HG03469 (cell line): ENCODE results near the gene ANP32A.
"Not testable (repeated sequence)": the region's sequence is repeated elsewhere in the genome, so short reads cannot be mapped to it uniquely, and the experiment has no call there.

Source experiments
- ATAC-seq: cut with Tn5 transposase; IDR thresholded peaks from one replicate; pipeline ENCODE4 v1.9.1; 2021; ENCODE audit warnings: mild to moderate bottlenecking, moderate library complexity, moderate number of reproducible peaks; ENCODE audit not compliant: unreplicated experiment

ANP32A gene

DNA sequence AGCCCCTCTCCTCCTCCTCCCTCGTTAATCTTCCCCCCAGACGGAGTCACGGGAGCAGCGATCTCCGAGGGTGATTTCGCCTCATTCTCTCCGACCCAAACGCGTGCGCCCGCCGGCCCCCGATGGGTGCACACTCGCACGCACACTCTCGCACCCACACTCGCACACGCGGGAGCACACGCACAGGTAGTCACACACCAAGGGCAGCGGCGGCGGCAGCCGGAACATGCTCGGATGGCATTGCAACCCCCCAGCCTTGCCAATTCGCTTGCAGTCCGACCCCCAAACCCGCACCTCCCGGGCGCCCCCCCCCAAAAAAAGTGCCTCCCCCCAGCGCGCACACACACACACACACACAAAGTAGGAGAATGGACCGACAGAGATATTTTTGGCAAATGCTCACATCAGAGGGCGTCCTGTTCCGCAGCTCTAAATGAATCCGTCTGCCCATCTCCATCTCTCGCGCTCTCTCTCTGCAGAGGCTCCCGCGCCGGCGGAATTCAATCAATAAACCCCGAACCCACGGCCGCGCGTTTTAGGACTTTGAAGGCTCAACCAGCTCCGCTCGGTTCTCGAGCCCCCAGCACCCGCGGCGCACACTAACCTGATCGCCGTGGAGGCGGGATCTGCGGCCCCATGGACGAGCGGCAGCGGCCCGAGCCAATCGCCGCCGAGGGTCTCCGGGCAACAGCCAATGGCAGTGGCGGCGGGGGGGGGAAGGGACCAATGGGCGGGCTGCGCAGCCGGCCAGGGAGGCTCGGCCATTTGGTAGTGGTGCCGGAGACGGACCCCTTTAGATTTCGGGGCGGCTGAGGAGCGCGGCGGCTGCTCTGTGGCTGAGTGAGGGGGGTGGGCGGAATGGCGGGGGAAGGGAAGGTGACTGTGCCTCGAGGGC lies at the start of gene ANP32A:
ANP32A (minus strand) TSS at position 601 of the 895 bp plus-strand sequence; CDS start at position 457, 144 bp downstream.
- peak; percentile 41 for ATAC-seq

DNA sequence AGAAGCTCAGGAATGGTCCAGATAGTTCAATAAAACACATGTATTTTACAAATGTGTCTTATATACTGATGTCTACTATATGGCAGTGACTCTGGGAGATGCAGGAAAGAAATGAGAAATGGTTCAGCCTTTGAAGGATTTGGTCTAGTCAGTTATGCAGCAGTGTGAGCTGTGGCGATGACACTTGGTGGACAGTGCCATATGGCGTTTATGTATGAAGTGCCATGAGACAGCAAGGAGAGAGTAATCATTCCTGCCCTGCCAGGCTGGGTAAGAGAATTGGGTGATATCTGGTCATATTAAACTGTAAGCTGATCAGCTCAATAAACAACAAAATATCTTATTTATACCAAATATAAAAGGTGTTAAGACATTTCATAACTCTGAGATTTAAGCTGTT lies 47.6 kb upstream of the ANP32A start:
- ATAC-seq = no peak

DNA sequence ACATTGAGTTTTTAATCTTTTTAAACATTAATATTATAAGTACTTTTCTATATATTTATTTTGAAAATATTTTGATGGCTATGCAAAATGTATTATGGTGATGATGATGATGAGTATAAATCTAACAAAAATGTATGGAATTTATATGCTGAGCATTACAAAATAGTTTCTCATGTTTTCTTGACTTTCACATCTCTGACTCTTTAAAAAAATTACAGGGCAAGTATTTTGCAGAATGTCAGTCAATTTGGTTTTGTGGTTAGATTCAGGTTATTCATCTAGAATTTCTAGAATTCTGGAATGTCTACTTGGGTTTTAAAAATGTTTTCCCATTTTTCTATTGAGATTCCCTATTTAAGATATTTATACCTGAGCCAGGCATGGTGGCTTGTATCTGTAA lies 41.7 kb upstream of the ANP32A start:
- no peak for ATAC-seq

DNA sequence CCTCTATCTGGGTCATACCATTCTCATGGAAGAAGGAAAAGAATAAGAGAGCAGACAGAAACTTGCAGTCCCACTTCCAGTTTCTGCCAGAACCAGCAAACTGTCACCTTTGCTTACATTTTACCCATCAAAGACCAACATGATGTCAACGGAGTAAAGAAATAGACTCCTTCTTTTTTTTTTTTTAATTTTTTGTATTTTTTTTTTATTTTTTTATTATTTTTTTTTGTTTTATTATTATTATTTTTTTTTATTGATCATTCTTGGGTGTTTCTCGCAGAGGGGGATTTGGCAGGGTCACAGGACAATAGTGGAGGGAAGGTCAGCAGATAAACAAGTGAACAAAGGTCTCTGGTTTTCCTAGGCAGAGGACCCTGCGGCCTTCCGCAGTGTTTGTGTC lies 38.0 kb upstream of the ANP32A start:
- not testable (repeated sequence) for ATAC-seq

DNA sequence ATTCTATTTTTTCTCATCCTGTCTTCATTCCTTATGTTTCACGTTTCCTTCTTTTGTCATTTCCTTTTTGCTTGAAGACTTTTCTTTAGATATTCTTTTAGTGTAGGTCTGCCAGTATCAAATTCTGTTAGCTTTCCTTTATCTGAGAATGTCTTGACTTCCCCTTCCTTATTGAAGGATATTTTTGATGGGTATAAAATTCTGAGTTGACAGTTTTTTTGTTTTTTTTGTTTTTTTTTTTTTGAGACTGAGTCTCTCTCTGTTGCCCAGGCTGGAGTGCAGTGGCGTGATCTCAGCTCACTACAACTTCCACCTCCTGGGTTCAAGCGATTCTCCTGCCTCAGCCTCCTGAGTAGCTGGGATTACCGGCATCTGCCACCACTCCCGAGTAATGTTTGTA lies 36.7 kb upstream of the ANP32A start:
- not testable (repeated sequence) for ATAC-seq

DNA sequence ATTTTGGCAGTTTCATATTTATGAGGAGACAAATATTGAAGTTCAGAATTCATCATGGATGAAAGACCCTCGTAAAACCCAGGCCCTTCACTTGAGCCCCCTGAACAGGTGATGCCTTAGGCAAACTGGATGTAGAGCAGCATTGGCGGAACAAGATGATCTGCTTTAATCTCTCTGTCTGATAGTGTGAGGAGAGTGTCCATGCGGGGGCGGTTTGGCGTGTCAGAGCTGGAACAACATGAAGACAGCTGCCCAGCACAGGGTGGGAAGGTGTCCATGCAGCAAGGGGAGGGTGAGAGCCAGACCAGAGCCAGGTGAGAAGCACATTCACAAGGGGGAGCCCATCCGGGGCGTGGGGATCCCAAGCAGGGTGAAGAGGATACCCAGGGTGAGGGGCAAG lies 31.8 kb upstream of the ANP32A start:
- no peak for ATAC-seq

DNA sequence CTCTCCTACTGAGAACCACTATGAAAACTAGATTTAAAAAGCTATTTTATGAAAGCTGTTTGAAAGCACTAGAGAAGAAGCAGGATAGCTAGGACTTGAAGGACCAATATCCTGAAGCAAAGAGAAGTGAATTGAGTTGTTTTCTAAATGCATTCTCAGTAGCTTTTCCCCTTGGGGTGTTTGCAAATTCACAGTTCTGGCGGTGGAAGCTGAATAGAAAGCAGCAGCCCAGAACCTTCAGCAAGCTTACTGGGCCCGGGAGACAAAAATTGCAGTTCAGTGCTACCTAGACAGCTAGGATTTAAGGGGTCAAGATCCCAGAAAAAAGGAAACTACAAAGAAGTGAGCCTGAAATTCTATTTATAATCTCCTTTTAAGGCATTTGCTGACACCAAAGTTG lies 31.3 kb upstream of the ANP32A start:
- no peak for ATAC-seq

DNA sequence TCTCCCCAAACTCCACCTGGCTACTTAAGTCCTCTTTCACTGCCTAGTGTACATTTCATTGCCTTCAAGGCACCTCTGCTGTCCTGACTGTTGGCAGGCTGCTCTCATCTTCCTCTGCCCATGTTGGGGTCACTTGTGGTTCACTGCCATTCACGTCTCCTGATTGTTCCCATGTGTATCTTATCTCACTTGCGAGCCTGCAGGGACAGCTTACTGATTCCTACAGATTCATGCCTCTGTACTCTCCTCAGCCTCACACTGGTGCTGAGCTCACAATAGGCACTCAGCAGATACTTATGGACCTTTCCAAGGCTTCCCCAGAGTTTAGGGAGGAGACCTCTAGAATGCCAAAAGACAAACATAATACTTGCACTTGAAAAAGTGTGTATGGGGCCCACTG lies 28.8 kb upstream of the ANP32A start:
- ATAC-seq = no peak

DNA sequence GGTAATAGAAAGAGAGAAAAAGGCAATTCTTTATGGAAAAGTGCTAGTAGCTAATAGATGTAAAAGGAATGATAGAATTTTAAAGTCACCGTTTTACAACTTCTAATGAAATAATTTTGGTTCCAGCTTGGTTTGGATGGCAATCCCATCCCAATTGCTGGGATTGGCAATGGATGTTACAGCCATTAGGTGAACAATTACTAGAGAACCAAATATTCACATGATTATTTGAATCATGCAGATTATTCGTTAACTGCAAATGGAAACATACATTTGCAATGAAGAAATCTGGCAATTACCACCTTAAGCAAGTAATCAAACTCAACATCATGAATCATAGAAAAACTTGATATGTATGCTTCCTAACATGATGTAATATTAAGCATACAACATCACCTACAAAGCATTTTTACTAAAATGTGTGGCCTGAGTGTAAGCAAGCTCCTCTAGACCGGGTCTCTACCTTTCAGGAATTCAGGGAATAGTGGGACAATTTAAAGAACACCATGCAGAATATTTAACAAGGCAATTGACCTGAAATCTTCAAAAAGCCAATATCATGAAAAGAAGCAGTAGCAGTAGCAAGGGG lies 26.2 kb upstream of the ANP32A start:
- ATAC-seq = no peak

DNA sequence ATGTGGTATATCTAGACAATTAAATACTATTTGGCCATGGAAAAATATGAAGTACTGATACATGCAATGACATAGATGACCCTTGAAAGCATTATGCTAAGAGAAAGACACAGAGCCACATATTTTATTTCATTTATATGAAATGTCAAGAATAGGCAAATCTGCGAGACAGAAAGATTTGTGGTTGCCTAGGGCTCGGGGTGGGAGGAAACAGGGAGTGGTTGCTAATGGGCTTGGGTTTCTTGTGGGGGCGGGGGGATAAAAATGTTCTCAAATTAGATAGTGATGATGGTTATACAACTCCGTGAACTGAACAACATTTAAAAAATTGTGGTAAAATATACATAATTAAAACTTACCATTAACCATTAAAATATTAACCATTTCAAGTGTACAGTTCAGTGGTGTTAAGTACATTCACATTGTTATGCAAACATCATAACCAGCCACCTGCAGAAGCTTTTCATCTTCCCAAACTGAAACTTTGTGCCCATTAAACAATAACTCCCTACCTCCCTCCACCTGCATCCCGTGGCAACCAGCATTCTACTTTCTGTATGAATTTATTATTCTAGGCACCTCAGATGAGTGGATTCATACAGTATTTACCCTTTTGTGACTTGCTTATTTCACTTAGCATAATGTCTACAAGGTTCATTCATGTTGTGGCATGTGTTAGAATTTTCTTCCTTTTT lies 24.3 kb upstream of the ANP32A start:
- ATAC-seq = no peak

DNA sequence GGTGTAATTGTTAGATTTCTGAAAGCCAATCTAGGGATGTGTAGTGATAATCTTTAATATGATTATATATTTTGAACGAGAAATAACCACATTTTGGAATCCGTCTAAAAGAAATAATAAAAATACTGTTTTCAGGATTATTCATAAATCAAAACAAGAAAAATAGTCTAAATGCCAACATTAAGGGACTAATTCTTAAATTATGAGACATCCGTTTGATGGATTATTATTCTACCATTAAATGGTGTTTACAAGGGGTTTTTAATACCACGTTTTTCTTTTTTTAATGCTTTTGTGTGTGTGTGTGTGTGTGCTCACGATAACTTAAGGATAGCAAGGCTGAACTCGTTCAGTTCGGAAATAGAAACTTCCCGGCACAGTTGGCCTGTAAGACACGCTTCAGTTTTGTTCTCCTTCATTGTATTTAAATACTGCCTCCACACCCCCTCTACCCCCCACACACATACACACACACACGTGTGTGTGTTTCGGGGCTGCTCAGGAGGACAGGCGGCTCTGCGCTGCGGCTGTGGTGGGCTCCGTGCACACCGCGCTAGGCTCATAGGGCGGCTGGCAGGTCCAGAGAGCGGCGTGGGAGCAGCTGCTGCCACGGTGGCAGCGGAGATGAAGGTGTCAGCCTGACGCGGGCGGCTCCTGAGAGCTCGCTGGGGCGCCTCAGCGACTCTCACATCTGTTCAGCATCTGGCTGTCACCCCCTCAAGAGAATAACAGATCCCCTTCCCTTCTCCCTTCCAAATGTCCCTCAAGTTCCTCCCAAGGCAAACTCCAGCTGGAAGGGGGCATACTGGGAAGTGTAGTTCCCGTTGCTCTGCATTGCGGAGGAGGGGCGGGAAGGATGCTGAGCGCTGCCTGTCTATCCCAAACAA lies 23.0 kb upstream of the ANP32A start:
- ATAC-seq = no peak

DNA sequence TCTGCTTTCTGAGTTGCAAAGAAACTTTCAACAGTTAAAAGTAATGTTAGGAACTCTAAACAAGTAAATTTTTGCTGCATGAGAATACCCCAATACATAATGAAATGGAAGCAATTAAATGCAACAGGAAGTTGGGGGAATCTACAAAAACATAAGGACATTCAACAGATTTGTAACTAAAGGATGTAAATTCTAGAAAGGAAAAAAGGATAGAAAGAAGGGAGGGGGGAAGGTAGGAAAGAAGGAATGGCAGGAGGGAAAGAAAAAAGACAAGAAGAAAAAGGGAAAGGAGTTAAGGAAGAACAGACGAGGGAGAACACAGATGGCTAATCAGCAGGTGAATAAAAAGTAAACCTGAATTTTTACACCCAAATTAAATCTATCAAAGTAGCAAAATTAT lies 22.3 kb upstream of the ANP32A start:
- no peak for ATAC-seq

DNA sequence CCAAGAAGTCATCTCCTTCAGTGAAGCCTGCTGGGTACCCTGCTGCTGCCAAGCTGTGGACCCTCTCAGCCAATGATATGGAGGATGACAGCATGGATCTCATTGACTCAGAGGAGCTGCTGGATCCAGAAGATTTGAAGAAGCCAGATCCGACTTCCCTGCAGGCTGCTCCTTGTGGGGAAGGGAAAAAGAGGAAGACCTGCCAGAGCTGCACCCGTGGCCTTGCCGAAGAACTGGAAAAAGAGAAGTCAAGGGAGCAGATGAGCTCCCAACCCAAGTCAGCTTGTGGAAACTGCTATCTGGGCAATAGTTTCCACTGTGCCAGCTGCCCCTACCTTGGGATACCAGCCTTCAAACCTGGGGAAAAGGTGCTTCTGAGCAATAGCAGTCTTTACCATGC lies 13.7 kb upstream of the ANP32A start:
- ATAC-seq = no peak

DNA sequence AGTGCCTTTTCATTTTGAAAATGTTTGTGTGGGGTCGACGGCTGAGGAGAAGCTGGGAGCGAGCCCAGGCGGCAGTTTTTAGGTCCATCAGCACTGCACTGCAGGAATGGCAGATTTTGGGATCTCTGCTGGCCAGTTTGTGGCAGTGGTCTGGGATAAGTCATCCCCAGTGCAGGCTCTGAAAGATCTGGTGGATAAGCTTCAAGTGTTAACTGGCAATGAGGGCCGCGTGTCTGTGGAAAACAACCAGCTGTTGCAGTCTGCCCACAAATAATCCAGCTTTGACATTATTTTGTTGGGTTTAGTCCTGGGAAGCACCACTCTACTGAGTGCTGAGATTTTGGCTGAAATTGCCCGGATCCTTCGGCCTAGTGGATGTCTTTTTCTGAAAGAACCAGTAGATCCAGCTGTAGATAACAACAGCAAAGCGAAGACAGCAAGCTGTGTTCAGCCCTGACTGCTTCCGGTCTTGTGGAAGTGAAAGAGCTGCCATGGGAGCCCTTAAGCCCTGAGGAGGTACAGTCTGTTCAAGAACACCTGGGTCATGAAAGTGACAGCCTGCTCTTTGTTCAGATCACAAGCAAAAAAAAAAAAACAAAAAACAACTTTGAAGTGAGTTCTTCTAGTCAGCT lies 13.1 kb upstream of the ANP32A start:
- no peak for ATAC-seq

DNA sequence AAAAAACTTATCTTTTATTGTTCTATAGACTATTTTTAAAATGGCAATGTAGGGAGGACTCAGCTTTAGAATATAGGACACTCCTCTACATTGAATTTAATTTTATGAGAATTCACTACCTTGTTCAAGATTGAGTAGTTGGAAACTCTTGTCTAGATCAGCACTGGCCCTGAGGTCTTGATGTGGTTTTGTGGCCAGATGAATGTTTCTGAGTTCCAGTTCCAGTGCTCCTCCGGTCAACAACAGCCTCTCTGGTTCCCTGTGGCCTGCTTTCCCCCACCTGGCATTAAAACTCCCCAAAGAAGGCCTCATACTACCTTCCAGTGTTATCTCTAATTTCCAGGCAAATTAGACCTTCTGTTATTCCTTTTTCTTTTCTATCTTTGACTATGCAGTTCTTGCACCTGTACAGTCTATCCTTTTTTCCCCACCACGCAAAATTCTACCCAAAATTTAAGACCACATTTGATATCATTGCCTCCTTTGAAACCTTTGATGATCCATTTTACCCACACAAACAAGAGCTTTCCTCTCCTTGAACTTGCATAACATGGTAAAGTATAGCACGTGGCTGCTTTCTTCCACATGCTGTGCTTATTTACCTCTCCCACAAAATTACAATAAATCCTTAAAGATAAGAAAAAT lies 9.6 kb upstream of the ANP32A start:
- ATAC-seq = no peak

DNA sequence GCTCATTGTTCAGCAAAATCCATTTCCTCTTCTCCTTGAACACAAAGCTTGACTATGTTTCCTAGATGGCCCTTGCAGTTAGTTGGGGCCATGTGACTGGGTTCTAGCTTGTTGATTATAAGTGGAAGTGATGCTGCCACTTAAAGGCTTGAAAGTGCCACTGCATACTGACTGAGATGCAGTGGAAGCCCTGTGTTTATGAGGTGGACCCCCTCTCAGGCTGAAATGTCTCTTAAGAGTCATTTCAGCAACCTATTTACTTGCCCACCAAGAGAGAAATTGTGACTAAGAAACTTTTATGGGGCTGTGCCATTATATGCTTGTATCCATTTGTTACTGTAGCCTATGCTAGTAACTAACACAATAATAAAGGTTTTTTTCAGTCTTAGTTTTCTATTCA lies 8.4 kb upstream of the ANP32A start:
- ATAC-seq = no peak

DNA sequence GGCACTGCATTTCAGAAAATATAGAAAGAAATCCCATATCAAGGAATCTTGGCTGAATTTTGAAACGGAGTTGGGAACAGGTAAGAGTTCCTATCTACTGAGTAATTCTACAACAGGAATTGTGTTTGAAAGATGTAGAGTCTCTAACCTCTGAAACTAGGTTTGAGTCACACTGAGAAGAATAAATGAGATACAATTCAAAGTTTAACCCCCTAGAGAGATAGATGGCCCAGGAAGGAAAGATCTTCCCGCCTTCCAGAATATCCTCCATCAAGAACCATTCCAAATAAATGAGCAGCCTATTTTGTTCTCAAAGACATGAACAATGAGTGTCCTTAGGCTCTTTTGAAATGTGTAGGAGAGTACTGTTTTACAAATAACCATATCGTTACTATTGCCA lies 2.9 kb upstream of the ANP32A start:
- no peak for ATAC-seq

DNA sequence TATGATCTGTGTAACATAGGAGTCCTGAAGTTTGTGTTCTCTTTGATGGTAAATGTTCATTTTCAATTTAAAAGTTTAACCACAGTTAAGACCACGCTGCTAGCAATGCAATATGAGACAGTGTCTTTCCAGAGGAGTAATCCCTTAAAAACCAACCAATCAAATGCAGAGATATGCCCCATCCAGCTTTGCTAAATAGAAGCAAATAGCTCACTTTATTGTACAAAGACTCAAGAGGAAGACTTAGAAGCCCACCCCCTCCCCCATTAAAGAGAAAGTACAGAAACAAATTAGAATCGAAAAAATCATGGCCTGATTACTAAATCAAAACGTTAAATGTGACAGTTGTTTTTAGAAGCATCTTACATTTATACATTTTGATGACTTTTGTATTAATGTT lies 2.1 kb upstream of the ANP32A start:
- ATAC-seq = no peak

DNA sequence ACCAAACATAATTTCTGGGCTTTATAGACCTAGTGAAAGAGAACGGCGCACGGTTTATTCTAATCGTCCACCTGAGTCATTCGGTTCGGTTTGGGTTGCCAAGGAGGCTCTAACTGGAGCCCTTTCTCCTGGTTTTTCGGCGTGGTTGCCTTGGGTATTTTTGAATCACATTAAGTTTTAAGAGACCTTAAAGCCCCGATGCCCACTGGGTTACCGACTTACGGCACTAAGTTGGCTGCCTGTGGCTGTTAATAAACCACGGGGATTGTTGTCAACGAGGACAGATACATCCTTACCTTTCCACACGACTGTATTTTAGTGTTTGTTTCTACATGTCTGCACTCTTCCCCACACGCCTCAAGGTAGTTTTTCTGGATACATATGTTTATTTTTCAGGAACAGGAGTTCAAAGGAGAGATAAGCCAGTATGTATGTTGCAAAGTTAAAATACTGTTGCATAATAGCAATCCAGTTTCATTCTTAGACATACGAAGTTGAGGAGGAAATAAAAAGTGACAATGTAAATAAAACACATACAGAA lies 1.2 kb upstream of the ANP32A start:
- ATAC-seq = no peak
